GM21786 (cell line): ENCODE data around the gene OSBPL9.
"Not testable (repeated sequence)": the region's sequence is repeated elsewhere in the genome, so short reads cannot be mapped to it uniquely, and the experiment has no call there.

Experiments used
- ATAC-seq: cut with Tn5 transposase; IDR thresholded peaks from one replicate; pipeline ENCODE4 v1.9.1; 2021; ENCODE audit not compliant: unreplicated experiment

The OSBPL9 gene

DNA sequence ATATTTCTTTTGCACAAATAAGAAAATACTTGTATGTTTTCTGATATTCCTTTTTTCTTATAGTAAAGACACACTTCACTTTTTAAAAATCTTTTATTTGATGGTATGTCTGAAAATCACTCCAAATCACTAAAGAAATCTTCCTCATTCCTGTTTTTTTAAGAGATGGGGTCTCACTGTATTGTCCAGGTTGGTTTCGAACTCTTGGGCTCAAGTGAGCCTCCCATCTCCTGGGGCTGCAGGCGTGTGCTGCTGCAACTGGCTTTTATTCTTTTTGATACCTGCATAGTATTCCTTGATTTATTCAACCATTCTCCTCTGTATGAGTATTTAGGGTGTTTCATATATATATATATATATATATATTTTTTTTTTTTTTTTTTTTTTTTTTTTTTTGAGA is 88.1 kb downstream of the OSBPL9 start:
- ATAC-seq: no peak

DNA sequence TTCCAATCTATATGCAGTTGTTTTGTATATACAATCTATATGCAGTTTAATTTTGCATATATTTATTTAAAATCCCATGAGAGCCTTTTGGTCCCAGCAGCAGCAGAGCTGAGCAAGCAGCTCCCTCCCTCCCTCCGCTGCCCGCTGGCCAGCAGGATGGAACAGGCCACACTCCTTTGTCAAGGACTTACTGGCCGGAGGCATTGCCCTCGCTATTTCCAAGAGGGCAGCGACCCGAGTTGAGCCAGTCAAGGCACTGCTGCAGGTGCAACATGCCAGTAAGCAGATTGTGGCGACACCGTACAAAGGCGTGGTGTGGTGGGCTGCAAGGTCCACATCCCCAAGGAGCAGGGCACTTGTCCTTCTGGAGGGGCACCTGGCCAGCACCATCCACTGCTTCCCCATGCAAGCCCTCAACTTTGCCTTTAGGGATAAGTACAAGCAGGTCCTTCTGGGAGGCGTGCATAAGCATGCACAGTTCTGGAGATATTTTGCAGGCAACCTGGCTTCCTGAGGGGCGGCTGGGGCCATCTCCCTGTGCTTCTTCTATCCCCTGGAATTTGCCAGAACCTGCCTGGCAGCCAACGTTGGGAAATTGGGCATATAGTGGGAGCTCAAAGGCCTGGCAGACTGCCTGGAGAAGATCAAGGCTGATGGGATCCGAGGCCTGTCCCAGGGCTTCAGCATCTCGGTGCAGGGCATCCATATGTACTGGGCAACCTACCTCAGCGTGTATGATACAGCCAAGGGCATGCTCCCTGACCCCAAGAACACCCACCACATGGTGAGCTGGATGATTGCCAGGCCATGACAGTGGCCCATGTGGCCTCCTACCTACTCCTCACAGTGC is 92.2 kb downstream of the OSBPL9 start:
- ATAC-seq: no peak

DNA sequence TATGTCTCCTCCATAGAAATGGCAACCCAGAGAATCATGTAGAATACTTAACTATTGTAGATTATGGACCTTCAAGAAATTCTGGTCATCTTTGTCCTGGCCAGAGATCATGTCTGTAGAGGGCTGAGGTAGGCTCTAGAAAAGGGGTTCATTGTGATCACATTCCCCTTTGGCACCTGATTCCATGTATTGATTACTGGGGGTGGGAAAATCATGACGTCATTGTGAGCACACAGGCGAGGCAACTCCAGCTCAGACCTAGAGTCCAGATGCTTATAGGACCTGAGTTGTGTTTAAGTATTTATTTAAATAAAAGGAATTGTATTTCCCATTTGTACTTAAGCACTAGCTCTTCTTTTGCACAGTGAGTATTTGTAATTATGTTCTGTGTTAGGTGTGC is 93.1 kb downstream of the OSBPL9 start:
- ATAC-seq: no peak

DNA sequence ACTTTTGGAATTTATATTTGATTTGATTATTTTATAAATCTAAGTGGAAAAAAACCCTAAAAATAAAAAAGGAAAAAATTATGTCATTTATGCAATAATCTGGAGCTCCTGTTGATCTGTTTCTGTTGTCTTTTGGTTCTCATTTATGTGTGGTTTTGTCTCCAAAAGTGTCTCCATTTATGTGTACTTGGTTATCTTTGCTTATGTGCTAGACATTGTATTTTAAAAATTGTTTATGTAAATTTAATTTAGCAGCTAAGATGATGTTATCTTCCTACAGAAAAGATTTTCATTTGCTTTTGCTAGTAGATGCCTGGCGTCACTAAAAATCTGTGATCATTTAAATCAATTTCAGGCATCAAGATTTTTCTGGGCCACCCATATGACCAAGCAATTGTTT is 95.7 kb downstream of the OSBPL9 start:
- ATAC-seq: no peak

DNA sequence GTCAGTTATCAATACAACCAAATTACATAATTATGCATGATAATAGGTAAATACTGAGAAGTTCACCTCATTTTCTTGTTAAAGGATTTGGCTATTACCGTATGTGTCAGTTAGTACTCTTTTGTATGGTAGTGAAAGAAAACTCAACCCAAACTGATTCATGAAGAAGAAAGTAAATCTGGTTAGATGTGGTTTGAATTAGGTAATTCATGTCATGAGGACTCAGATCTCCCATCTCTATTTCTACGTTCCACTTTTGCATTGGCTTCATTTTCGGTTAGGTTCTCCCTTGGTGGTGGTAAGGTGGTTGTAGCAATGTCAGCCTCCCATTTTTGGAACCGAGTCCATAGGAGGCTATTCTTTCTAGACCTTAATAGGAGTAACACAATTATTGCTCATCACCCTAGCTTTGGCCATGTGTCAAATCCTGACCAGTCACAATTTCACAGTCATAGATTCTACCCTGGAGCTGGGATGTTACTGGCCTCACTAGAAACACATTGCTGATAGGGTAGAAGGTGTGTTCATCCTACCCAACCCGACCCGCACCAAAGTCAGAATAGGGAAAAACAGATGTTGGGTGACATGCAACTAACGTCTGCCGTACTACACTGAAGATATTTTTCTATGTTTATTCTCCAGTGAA is 97.6 kb downstream of the OSBPL9 start:
- no peak for ATAC-seq

DNA sequence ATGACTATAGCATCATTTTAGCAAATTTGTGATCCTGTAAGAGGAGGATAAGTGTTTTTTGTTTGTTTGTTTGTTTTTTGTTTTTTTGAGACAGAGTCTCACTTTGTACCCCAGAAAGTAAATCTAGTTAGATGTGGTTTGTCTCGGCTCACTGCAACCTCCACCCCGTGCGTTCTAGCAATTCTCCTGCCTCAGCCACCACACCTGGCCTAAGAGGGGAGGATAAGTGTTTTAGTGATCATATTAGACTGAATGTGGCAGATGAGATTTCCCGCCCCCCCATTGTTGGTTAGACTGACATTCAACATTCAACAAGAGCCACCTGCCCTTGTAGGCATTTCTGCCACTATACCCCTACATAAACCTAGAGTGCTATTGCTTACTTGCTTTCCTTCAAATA is 98.5 kb downstream of the OSBPL9 start:
- ATAC-seq: no peak

DNA sequence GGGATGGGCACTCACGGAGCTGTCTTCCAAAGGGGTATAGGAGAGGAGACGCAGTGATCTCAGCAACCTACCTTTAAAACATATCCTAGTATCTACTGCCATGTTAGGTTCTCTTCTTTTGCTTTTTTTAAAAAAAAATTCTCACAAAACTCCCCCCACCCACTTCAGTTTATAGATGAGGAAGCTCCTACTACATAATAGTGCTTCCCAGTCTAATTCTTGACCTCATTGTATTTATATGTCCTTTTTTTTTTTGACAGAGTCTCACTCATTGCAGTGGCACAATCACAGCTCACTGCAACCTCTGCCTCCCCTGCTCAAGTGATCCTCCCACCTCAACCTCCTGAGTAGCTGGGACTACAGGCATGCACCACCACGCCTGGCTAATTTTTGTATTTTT is 99.9 kb downstream of the OSBPL9 start:
- no peak for ATAC-seq

DNA sequence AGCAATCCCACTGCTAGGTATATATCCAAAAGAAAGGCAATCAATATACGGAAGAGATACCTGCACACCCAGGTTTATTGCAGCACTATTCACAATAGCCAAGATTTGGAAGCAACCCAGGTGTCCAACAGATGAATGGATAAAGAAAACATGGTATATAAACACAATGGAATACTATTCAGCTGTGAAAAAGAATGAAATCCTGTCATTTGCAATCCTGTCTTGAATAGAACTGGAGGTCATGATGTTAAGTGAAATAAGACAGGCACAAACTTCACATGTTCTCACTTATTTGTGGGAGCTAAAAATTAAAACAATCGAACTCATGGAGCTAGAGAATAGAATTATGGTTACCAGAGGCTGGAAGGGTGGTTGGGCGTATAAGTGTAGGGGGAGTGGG is 101.0 kb downstream of the OSBPL9 start:
- no peak for ATAC-seq

DNA sequence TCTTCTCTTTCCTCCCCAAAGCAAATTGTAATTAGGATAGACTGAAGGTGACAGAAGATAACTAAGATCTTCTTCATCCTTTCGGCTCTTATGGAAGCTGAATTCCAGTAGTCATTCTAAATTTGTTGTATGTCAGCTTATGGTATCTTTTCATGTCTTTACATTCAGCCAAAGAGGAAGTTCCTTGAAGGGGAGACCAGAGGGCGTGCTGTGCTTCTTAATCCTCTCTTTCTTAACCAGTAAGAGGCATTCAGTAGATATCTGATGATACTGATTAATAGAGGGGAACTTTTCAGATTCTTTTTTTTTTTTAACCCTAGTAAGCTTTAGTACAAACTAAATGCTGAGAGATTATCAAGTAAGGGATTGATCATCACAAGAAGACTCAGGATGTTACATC is 102.3 kb downstream of the OSBPL9 start:
- no peak for ATAC-seq

DNA sequence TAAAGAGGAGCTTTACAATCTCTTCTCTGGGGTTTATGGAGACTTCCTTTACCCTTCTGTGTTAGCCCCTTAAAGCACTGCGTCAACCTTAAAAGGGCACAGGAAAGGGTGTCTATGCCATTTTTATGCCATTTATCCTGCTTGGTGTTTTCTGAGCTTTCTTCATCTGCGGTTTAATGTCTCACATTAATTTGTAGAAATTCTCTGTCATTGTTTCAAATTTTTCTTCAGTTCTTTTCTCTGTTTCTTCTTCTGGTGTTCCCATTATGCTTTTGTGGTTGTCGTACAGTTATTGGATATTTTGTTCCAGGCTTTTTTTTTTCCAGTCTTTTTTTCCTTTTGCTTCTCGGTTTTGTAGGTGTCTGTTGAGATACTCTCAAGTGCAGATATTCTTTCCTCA is 107.9 kb downstream of the OSBPL9 start:
- ATAC-seq: no peak

DNA sequence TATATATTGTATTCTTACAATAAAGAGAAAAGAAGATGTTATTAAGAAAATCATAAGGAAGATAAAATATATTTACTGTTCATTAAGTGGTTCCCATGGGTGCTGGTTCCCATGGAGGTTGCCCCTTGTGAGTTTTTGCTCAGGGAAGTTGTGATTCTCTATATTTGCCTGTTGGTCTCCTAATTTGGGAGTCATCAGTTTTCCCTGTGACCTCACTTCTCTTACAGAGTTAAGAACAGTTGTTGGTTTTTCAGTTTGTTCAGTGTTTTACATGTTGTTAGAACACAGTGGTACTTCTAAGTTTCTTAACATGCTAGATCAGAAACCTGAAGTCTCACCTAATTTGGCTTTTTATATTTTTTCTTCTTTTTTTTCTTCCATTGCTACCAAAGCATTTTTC is 109.2 kb downstream of the OSBPL9 start:
- no peak for ATAC-seq

DNA sequence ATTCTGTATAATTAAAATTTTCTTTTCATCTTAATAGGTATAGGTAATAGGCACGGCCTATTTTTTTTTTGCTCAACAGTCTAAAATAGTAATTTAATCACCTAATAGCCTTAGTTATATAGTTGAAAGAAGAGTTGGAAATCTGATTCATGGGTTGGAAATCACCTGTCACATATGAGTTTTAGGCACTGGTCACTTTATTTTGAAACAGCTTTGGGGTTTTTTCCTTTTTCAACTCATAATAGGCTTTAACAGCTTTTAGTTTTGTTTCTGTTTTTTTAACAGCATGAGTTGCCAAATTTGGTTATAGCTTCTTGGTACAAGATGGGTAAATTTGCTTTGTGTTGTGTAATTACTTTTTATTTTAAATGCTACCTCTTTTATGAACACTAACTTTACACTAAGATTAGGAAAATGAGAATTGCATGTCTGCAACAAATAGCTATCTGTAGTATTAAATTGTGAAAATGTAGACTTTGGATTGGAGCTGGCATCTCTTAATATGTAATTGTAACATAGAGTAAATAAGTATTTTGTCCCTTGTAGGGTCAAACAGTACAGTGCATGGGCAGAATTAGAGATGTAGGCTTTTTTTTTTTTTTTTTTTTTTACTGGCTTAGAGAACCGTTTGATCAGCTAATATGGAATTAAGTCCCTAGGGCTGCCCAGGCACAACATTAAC is 109.8 kb downstream of the OSBPL9 start:
- no peak for ATAC-seq

DNA sequence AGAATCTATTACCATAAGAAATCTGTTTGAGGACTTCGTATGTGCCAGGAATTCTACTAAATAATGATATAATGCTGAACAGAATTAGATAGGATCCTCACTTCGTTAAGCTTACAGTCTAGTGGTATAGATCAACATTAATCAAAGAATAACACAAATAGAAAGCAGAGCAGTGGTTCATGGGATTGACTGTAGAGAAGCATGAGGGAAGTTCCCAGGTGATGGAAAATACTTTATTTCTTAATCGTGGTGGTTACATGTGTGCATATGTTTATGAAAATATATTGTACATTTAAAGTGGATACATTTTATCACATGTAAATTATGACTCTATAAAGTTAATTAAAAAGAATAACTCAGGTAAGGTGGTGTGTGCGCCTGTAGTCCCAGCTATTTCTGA is 110.5 kb downstream of the OSBPL9 start:
- no peak for ATAC-seq

DNA sequence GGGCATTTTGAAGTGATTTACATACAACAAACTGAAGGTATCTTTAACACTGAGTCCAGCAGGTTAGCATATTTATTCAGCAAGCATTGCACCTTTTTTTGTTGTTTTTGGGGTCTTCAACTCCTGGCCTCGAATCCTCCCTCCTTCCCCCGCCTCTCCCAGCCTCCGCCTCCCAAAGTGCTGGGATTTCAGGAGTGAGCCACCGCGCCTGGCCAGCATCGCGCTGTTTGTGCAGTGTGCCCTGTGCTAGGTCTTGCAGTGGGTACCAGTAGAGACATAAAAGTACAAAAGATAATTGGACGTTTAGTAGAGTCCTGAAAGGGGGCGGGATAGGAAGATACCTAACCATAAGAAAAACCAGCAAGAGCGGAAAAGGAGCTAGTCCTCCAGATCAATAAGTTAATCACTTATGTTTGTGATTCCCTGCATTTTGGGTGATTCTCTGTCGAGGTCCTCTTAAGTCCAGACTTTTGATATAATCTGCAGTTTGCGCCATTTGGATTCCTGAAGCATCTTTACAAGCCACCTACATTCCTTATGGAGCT is 111.8 kb downstream of the OSBPL9 start:
- no peak for ATAC-seq

DNA sequence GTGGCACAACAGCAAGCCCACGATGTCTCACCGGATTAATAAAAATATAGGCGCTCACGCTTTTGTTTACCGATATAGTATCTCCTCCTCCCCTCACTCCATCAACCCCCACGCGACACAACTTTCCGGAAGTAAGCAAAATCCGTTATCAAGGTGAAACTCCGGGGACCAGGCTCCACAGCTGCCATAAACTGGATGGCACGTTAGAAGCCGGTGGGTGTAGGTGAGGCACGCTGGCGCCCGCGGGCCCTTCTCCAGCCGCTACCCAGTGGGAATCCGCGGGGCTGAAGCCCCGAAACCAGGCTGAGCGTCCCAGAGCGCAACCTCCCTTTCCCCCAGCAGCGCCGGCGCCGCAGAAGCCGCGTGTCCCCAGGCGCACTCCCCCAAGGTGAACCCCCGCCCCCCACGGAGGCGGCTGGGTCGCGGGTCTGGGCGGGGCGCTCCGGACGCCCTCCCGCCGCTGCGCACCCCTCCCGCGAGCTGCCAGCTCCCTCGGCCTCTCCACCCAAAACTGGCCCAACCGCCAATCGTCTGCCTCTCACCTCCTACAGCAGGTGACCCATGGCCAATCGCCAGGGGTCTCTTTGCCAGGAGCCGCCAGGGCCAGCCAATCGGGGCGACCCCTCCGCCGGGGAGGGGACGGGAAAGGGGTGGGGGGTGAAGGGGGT is 112.4 kb downstream of the OSBPL9 start:
- ATAC-seq: peak; percentile 86

DNA sequence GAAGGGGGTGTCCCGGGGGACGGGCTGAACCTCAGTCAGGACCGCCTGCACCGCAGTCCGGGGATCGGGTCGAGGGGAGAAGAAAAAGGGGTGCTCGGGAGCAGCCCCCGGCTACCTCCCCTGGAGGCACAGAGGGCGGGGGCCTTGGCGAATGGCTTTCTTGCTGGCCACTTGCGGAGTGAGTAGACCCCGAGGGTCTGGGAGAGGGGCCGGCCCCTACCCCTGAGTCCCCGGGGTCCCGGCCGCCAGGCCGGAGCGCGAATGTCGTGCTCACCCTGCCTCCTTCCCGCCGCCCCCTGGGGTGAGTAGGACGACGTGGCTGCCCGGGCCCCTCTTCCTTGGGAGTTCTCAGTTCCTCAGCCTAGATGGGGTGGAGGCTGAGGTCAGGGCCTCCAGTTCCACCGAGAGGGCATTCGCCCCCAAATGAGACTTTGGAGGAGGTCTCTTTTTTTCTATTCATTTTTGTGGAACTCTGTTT is 113.0 kb downstream of the OSBPL9 start:
- ATAC-seq: peak; percentile 14

DNA sequence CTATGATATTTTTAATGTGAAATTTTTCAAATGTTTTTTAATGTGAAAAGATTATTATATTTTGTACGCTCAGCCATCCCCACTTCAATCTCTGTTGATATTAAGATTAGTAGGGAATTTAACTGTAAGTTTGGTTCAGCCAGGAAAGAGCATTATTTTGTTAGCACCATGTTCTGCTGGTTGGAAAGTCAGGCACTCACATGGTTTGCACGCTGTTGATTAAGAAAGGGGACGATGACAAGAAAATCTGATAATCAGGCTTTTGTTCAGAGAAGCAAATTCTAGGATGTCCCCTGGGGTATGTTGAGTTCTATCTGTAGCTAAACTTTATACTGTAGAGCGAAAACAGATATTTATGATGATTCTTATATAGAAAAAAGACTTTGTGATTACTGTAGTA is 115.1 kb downstream of the OSBPL9 start:
- ATAC-seq: no peak

DNA sequence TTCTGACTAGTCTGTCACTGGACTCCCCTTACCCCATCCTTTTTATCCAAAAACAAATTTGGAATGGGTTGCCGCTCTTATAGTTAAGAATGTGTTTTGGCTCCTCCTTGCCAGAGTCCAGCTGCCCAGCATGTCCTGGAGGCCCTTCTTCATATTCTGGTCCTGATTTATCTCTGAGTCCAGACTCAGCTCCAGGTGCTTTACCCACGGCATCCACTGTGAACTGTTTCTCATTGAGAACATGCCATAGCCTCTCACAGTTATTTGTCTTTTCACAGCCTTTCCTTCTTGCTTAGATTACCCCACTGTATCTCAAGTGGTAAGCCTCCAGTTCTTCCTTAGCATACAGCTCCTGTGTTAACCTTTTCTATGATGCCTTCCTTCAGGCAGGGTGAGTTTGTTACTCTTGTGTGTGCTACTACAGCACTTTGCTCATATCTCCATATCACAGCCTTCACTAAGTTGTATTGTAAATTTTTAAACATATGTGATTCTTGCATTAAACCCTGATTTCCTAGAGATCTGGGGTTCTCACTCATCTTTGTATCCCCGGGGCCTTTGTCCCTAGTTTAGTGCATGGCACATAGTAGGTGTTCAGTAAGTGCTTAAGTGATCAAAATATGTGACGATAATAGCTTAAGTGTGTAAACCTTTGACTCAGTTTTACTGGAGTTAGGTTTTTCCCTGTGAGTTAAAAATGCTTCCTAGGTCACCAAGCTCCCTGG is 116.0 kb downstream of the OSBPL9 start:
- no peak for ATAC-seq

DNA sequence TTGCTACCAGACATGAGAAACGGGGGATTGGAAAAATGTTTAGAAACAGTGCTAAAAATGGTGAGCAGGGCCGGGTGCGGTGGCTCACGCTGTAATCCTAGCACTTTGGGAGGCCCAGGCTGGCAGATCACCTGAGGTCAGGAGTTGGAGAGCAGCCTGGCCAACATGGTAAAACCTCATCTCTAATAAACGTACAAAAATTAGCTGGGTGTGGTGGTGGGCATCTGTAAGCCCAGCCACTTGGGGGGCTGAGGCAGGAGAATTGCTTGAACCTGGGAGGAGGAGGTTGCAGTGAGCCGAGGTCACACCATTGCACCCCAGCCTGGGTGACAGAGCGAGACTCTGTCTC is 116.5 kb downstream of the OSBPL9 start:
- not testable (repeated sequence) for ATAC-seq

DNA sequence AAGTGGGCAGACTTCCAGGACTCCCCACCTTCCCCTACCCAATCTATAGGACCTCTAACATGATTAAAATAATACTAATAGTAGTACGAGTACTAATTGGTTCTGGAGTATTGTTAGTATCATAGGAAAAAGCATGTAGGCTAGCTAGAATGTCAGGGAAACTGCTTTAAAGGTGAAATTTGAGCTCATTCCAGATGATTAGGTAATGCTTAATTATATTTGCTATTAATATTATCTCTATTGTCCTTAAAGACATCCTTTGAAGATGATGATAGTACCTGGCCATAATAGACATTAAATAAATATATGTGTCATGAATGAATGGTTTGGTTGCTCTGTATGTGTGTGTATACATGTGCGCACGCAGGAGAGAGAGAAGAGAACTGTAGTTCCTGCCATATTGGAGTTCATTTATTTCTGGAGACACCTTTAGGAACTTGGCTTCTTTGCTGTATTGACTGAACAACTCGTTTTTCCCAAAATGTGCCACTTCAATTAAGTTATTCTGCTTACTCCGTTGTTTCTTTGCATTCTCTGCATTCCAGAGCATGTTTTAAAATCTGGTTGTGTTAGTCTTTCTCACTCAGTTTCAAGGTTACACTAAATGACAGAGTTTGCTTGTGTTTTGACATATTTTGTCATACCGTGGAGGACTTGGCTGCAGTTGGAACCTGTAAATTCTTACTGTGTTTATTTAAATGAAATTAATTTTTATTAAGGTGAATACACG is 117.1 kb downstream of the OSBPL9 start:
- ATAC-seq: no peak
